Esophagus muscularis mucosa (tissue), 4 donors: ENCODE data around the gene UCHL1. TPM values are rescaled to one million over a fixed set of nuclear protein-coding genes. Genes with fewer than 3 reads are reported as not detected.

Experiments
- DNase-seq: peaks from one replicate; pipeline ENCODE4 v3.0.0-alpha.2; 2017; ENCODE audit errors: extremely low spot score
- H3K27ac ChIP-seq, 4 donors: fragments of 200-600 bp; sonication (generic); replicated peaks in 1 of 4; 1 replicate in 3 of 4; 2 replicates in 1 of 4; pipeline ENCODE4 v1.5.1; 2016 to 2019; ENCODE audit warnings: mild to moderate bottlenecking in 1 of 4
- H3K27me3 ChIP-seq, 4 donors: fragments of 200-600 bp; sonication (generic); one replicate each; pipeline versions ENCODE4 v1.5.1 to v1.6.0; 2016 to 2019
- H3K36me3 ChIP-seq, 4 donors: fragments of 200-600 bp; sonication (generic); one replicate each; pipeline ENCODE4 v1.5.1; 2016 to 2019
- H3K4me1 ChIP-seq, 4 donors: fragments of 200-600 bp; sonication (generic); one replicate each; pipeline ENCODE4 v1.5.1; 2016 to 2019
- H3K4me3 ChIP-seq, 4 donors: fragments of 200-600 bp; sonication (generic); 1 replicate in 2 of 4; 2 replicates in 2 of 4; pipeline ENCODE4 v1.5.1; 2016 to 2019; ENCODE audit warnings: mild to moderate bottlenecking in 4 of 4, moderate library complexity in 1 of 4
- H3K9me3 ChIP-seq, 4 donors: fragments of 200-600 bp; sonication (generic); 1 replicate in 3 of 4; 2 replicates in 1 of 4; pipeline ENCODE4 v1.5.1; 2016 to 2019
- EP300 ChIP-seq: sonication (generic); formaldehyde crosslinking; IDR thresholded peaks from one replicate; pipeline ENCODE4 v1.6.1; 2017; ENCODE audit warnings: antibody characterized with exemption
- POLR2A ChIP-seq: fragments of 450-650 bp; IDR thresholded peaks from one replicate; pipeline ENCODE4 v1.6.1; 2017; ENCODE audit warnings: antibody characterized with exemption, moderate library complexity, mild to moderate bottlenecking, low read depth
- POLR2AphosphoS5 ChIP-seq, 2 donors: sonication (generic); formaldehyde crosslinking; IDR thresholded peaks; one replicate each; pipeline ENCODE4 v1.6.1; 2017; ENCODE audit warnings: antibody characterized with exemption in 2 of 2
- WGBS: methylation state at CpG from one replicate; pipeline ENCODE4 v1.1.5; 2018; 5-methylcytosine and 5-hydroxymethylcytosine counted together
- intact Hi-C: fragments of 100-400 bp; cut with DNase I; formaldehyde crosslinking; loops from one replicate; pipeline ENCODE4 v1.15.1; 2023
- total RNA-seq, 4 donors: library from RNA; depleted of rRNA; stranded (reverse); fragments of >200 nt; gene quantifications; one replicate each; pipeline versions ENCODE4 v1.1.0 to v1.2.1, GENCODE V29; 2016
- TF ChIP-seq, protein P1 (sequence below), 3 experiments: fragments of 200-600 bp in 2 of 3; fragments of 450-650 bp in 1 of 3; sonication (generic) in 2 of 3; IDR thresholded peaks; one replicate each; pipeline ENCODE4 v1.5.1; 2017 to 2019; ENCODE audit warnings: antibody characterized with exemption in 3 of 3, mild to moderate bottlenecking in 2 of 3, moderate library complexity in 1 of 3

The UCHL1 gene
- total RNA-seq, 4 donors from 2014 or later, result 30.3 to 120 (median 40.8) TPM

DNA sequence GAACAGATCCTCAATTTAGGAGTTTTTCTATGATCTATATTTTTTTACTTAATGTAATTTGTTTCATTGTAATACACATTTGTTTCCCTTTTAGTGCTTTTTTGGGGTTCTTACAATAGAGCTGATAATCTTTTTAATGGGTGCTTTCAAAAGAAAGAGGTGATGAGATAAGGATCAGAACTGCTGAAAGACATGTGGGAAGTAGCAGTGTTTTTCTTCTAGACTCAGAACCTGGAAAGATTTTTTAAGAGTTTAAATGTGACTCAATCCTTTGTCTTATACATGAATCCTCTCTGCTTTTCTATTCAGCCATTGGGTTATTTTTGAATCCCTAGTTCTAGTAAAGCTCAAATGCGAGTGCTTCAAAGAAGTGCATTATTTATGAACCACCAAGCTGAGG lies 25.6 kb downstream of the UCHL1 start:
- H3K4me3 ChIP-seq, result no peak overlapping the region
- WGBS, result 0% methylated on average over 1 of the region's 1 CpG
- peaks cover 0 to 10% (median 0%) of the 10 kb centered on the region in 4 donors for H3K27me3 ChIP-seq
- DNase-seq, result no peak
- H3K27ac ChIP-seq, result no peak overlapping the region
- peaks cover 0 to 7% (median 4%) of the 10 kb centered on the region in 4 donors for H3K4me1 ChIP-seq
- intact Hi-C loops, result loop anchor here (5.0 kb wide), 2 partner anchors 360 to 600 kb away; no protein-coding TSS in a partner anchor
- no peaks in the 10 kb centered on the region for H3K36me3 ChIP-seq
- H3K9me3 ChIP-seq, result no peaks in the 10 kb centered on the region
- TF ChIP-seq EP300, result no peak
- no peak for TF ChIP-seq POLR2A
- no peak for TF ChIP-seq POLR2AphosphoS5 (IDR thresholded peaks at IDR 0.05)
- TF ChIP-seq, protein P1, sequence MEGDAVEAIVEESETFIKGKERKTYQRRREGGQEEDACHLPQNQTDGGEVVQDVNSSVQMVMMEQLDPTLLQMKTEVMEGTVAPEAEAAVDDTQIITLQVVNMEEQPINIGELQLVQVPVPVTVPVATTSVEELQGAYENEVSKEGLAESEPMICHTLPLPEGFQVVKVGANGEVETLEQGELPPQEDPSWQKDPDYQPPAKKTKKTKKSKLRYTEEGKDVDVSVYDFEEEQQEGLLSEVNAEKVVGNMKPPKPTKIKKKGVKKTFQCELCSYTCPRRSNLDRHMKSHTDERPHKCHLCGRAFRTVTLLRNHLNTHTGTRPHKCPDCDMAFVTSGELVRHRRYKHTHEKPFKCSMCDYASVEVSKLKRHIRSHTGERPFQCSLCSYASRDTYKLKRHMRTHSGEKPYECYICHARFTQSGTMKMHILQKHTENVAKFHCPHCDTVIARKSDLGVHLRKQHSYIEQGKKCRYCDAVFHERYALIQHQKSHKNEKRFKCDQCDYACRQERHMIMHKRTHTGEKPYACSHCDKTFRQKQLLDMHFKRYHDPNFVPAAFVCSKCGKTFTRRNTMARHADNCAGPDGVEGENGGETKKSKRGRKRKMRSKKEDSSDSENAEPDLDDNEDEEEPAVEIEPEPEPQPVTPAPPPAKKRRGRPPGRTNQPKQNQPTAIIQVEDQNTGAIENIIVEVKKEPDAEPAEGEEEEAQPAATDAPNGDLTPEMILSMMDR (IDR thresholded peaks at IDR 0.05), result no peak

DNA sequence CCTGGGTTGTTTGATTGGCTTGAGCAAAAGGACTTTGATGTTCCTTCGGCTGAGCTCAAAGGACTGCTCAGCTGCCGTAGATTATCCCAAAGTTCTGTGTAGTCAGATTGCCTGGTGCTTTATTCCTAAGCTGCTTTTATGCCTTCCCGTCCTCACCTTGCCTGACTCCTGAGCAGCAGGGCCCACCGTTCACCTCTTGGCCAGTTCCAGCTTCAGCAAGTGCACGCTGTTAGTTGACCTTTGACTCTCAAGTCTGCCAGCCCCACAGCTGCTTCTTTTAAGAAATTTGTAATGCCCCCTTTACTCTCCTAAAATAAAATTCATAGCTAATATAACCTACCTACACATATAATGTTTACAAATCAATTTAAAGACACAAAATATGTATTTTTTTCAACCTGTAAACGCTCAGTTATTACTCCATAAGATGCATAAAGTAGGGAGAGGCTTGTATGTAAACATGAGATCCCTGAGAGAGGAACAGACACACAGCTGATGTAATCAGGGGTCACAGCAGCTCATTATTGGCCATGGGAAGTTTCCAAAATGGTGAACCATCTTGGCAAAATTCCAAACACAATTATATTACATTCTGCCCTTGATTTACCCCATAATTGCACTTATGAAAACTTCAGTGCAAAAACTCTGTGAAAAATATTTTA lies 28.6 kb downstream of the UCHL1 start:
- intact Hi-C loops, result no loop called here
- no peaks in the 10 kb centered on the region for H3K36me3 ChIP-seq
- no peak overlapping the region for H3K27ac ChIP-seq
- TF ChIP-seq, protein P1 (IDR thresholded peaks at IDR 0.05), result no peak
- TF ChIP-seq POLR2A (no peak), EP300 (no peak), POLR2AphosphoS5 (IDR thresholded peaks at IDR 0.05) (no peak)
- DNase-seq, result no peak
- H3K9me3 ChIP-seq, result no peaks in the 10 kb centered on the region
- peaks cover 0 to 7% (median 4%) of the 10 kb centered on the region in 4 donors for H3K4me1 ChIP-seq
- WGBS, result 87% methylated on average over 6 of the region's 6 CpGs
- H3K27me3 ChIP-seq, result no peaks in the 10 kb centered on the region
- no peak overlapping the region for H3K4me3 ChIP-seq

DNA sequence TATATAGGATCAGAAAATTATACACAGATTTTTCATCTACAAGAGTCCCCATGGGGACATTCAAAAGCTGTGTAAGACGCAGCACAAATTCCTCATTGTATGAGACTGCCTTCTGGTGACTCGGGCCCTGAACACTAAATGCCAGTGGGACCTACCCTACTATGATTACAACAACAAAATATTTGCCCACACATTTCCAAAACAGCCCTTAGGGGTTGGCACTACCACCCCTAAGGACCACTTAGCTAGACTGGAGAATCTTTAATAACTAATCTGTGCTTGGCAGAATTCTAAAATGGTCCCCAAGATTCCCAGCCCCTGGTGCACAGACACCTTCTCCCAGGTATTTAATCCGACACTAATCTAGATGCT lies 29.1 kb downstream of the UCHL1 start:
- no peak overlapping the region for H3K27ac ChIP-seq
- no peak for DNase-seq
- TF ChIP-seq, protein P1 (IDR thresholded peaks at IDR 0.05), result no peak
- no peaks in the 10 kb centered on the region for H3K27me3 ChIP-seq
- no peaks in the 10 kb centered on the region for H3K36me3 ChIP-seq
- H3K4me1 ChIP-seq, result peaks cover 0 to 7% (median 4%) of the 10 kb centered on the region in 4 donors
- H3K9me3 ChIP-seq, result no peaks in the 10 kb centered on the region
- no peak overlapping the region for H3K4me3 ChIP-seq
- intact Hi-C loops, result no loop called here
- WGBS, result 85% methylated on average over 3 of the region's 3 CpGs

DNA sequence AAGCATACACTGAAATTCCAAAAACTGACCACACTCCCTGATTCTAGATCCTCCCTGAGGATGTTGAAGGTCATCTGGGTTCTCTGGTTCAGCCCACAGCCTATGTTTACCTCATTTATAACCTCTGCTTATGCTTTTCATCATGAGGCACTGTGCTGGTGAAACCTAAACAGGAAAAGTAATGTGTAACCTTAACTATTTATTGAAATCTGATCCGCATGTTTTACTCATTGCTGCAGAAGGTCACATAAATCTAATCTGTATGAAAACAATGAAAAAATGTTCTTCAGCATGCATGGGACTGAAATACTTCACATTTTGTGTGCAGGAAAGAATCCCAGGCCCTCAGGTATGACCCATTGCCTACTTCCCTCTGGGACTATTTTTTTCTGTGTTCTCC lies 30.3 kb downstream of the UCHL1 start:
- TF ChIP-seq, protein P1 (IDR thresholded peaks at IDR 0.05), result no peak
- no peak for TF ChIP-seq POLR2AphosphoS5 (IDR thresholded peaks at IDR 0.05)
- Histone ChIP-seq H3K36me3 (no peaks in the 10 kb centered on the region), H3K4me1 (no peaks in the 10 kb centered on the region), H3K27me3 (no peaks in the 10 kb centered on the region), H3K9me3 (no peaks in the 10 kb centered on the region), H3K27ac (no peak overlapping the region), H3K4me3 (no peak overlapping the region)
- whole genome bisulfite sequencing, result 87% methylated on average over 1 of the region's 1 CpG
- no peak for DNase-seq
- intact Hi-C loops, result no loop called here

DNA sequence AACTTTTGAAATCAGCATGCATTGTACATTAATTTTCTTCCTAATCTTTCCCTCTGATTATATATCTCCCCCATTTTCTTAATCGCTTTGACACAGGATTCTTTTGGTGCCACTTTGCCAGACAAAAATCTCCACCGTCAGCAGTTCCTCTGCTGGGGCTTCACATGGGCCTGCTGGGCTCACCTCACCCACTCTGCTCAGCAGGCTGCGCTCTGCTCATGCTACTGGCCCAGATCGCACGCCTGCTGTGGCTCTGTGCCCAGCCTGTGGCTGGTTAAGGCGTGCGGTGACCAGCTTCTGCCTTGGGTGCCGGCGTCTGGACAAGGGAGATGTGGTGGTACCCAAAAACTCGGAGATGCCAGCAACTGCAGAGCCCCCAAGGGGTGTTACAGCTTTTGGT lies 31.1 kb downstream of the UCHL1 start:
- Histone ChIP-seq H3K36me3 (no peaks in the 10 kb centered on the region), H3K4me3 (no peak overlapping the region), H3K27me3 (no peaks in the 10 kb centered on the region), H3K4me1 (no peaks in the 10 kb centered on the region), H3K9me3 (no peaks in the 10 kb centered on the region), H3K27ac (no peak overlapping the region)
- DNase-seq, result no peak
- intact Hi-C loops, result no loop called here
- TF ChIP-seq, protein P1 (IDR thresholded peaks at IDR 0.05), result no peak
- TF ChIP-seq EP300 (no peak), POLR2A (no peak), POLR2AphosphoS5 (IDR thresholded peaks at IDR 0.05) (no peak)
- 96% methylated on average over 10 of the region's 10 CpGs for WGBS
